Tibial nerve (tissue), 3 donors: ENCODE data around the gene KEL.

Experiments used
- POLR2A ChIP-seq, 2 donors: fragments of 450-650 bp; IDR thresholded peaks; one replicate each; pipeline ENCODE4 v1.6.1; 2017; ENCODE audit warnings: antibody characterized with exemption in 2 of 2, mild to moderate bottlenecking in 2 of 2, moderate library complexity in 2 of 2
- TF ChIP-seq, protein P1 (sequence below), 5 experiments: fragments of 200-600 bp in 3 of 5; fragments of 450-650 bp in 2 of 5; sonication (generic) in 3 of 5; IDR thresholded peaks; one replicate each; pipeline ENCODE4 v1.5.1; 2016 to 2019; ENCODE audit warnings: antibody characterized with exemption in 5 of 5, mild to moderate bottlenecking in 3 of 5, moderate library complexity in 2 of 5

GRCh38 chr7:142891490-142892082 lies 70.6 kb downstream of the KEL start:
- TF ChIP-seq, protein P1, sequence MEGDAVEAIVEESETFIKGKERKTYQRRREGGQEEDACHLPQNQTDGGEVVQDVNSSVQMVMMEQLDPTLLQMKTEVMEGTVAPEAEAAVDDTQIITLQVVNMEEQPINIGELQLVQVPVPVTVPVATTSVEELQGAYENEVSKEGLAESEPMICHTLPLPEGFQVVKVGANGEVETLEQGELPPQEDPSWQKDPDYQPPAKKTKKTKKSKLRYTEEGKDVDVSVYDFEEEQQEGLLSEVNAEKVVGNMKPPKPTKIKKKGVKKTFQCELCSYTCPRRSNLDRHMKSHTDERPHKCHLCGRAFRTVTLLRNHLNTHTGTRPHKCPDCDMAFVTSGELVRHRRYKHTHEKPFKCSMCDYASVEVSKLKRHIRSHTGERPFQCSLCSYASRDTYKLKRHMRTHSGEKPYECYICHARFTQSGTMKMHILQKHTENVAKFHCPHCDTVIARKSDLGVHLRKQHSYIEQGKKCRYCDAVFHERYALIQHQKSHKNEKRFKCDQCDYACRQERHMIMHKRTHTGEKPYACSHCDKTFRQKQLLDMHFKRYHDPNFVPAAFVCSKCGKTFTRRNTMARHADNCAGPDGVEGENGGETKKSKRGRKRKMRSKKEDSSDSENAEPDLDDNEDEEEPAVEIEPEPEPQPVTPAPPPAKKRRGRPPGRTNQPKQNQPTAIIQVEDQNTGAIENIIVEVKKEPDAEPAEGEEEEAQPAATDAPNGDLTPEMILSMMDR (IDR thresholded peaks at IDR 0.05) = no peak
- no peak for TF ChIP-seq POLR2A (IDR thresholded peaks at IDR 0.05)
